ENCODE results near the gene ST3GAL5.

- no peak for TF ChIP-seq EP300 (IDR thresholded peaks at IDR 0.05; ENCODE audit: borderline replicate concordance in 1 of 2, low read depth in 2 of 2, low read length in 2 of 2)
- no peak for TF ChIP-seq CTCF (IDR thresholded peaks at IDR 0.05; ENCODE audit: control extremely low read depth in 1 of 3, insufficient read depth in 1 of 3, low read depth in 1 of 3, low read length in 3 of 3)
- no peak for TF ChIP-seq CHD1 (IDR thresholded peaks at IDR 0.05; ENCODE audit: low read depth, low read length)
- no peak for TF ChIP-seq RAD21 (IDR thresholded peaks at IDR 0.05 in 1 of 2, conservative IDR thresholded peaks at IDR 0.05 in 1 of 2; ENCODE audit: low read depth in 2 of 2, low read length in 2 of 2)
- no peak for TF ChIP-seq CBX8 (IDR thresholded peaks at IDR 0.05; ENCODE audit: borderline replicate concordance, low read depth, low read length)
- no peak for TF ChIP-seq RNF2 (IDR thresholded peaks at IDR 0.05; ENCODE audit: borderline replicate concordance, low read depth, low read length, missing control alignments, poor library complexity, severe bottlenecking)
- no peak for TF ChIP-seq BCL11A (IDR thresholded peaks at IDR 0.05; ENCODE audit: low read depth in 2 of 2, low read length in 2 of 2)
- no peak for TF ChIP-seq JUN (IDR thresholded peaks at IDR 0.05; ENCODE audit: low read depth, low read length)
- TF ChIP-seq ATF2 (IDR thresholded peaks at IDR 0.05; ENCODE audit: low read length): no peak
- no peak for TF ChIP-seq POLR2A (IDR thresholded peaks at IDR 0.05; ENCODE audit: control extremely low read depth in 1 of 2, low read depth in 2 of 2, low read length in 2 of 2)
These were observed 9.9 kb downstream of the ST3GAL5 start for GRCh38 chr2:85878719-85879370.

Measured in H1 (cell line).